TTC549 (cell line): ENCODE results near the gene PTPRG.

ENCODE experiments used
- FAIRE-seq: peaks from 2 replicates; lab custom pipeline; 2012; peaks lifted over from hg19 to GRCh38; lab: Jason Lieb, UNC

Gene PTPRG

GRCh38 chr3:61967937-61968336 lies 406.6 kb downstream of the PTPRG start:
- no peak for FAIRE-seq

- no peak for FAIRE-seq
Measured at GRCh38 chr3:61974662-61975061, 413.3 kb downstream of the PTPRG start.

- FAIRE-seq: no peak
Measured at GRCh38 chr3:61975199-61975598, 413.8 kb downstream of the PTPRG start.

- FAIRE-seq: no peak
Measured at GRCh38 chr3:61975936-61976335, 414.6 kb downstream of the PTPRG start.

- no peak for FAIRE-seq
Measured at GRCh38 chr3:61978460-61979419, 417.4 kb downstream of the PTPRG start.

- no peak for FAIRE-seq
Measured at GRCh38 chr3:61979638-61980037, 418.3 kb downstream of the PTPRG start.

- FAIRE-seq: no peak
Measured at GRCh38 chr3:61980041-61980440, 418.7 kb downstream of the PTPRG start.

GRCh38 chr3:61981060-61981459 lies 419.7 kb downstream of the PTPRG start:
- no peak for FAIRE-seq

GRCh38 chr3:61983479-61983878 lies 422.1 kb downstream of the PTPRG start:
- no peak for FAIRE-seq

GRCh38 chr3:61985020-61985419 lies 423.6 kb downstream of the PTPRG start:
- no peak for FAIRE-seq

- no peak for FAIRE-seq
Measured at GRCh38 chr3:61986473-61986872, 425.1 kb downstream of the PTPRG start.

GRCh38 chr3:61989681-61990080 lies 428.3 kb downstream of the PTPRG start:
- FAIRE-seq: no peak

GRCh38 chr3:61990327-61991027 lies 429.1 kb downstream of the PTPRG start:
- no peak for FAIRE-seq

- no peak for FAIRE-seq
Measured at GRCh38 chr3:61991706-61992105, 430.3 kb downstream of the PTPRG start.

GRCh38 chr3:61996366-61996765 lies 435.0 kb downstream of the PTPRG start:
- no peak for FAIRE-seq

GRCh38 chr3:61997101-61997500 lies 435.7 kb downstream of the PTPRG start:
- no peak for FAIRE-seq

- no peak for FAIRE-seq
Measured at GRCh38 chr3:62003835-62004234, 442.5 kb downstream of the PTPRG start.

- no peak for FAIRE-seq
Measured at GRCh38 chr3:62007036-62007435, 445.7 kb downstream of the PTPRG start.

GRCh38 chr3:62010989-62011388 lies 449.6 kb downstream of the PTPRG start:
- no peak for FAIRE-seq

GRCh38 chr3:62011666-62012065 lies 450.3 kb downstream of the PTPRG start:
- FAIRE-seq: no peak

- no peak for FAIRE-seq
Measured at GRCh38 chr3:62013951-62014350, 452.6 kb downstream of the PTPRG start.

GRCh38 chr3:62015111-62015510 lies 453.7 kb downstream of the PTPRG start:
- no peak for FAIRE-seq

GRCh38 chr3:62019906-62020305 lies 458.5 kb downstream of the PTPRG start:
- FAIRE-seq: no peak

GRCh38 chr3:62020706-62021105 lies 459.3 kb downstream of the PTPRG start:
- FAIRE-seq: no peak
